HepG2 (cell line): Measurements from ENCODE around the gene BBS1. TPM values are rescaled to one million over a fixed set of nuclear protein-coding genes. Genes with fewer than 3 reads are reported as not detected.
A peak's percentile ranks its signal among the peaks of the same experiment; 100 is the strongest.

Source experiments
- ATF6 ChIP-seq: sonication (generic); formaldehyde crosslinking; conservative IDR thresholded peaks from 2 replicates; pipeline ENCODE4 v1.4.0; 2020; ENCODE audit warnings: missing genetic modification reagents
- GABPA ChIP-seq, 2 experiments: IDR thresholded peaks; 2 replicates each; pipeline ENCODE4 v1.6.1; 2011 to 2016; ENCODE audit warnings: low read depth in 2 of 2, low read length in 1 of 2, missing biosample characterization in 1 of 2, missing genetic modification characterization in 1 of 2
- MAZ ChIP-seq, 2 experiments: sonication (generic) in 1 of 2; formaldehyde crosslinking in 1 of 2; IDR thresholded peaks; 2 replicates each; pipeline versions ENCODE4 v1.5.0 to v1.6.1; 2012 to 2020; ENCODE audit warnings: low read depth in 2 of 2, mild to moderate bottlenecking in 2 of 2, borderline replicate concordance in 1 of 2, improper control_type of control experiment in 1 of 2, low read length in 1 of 2, missing genetic modification reagents in 1 of 2, moderate library complexity in 1 of 2
- NFRKB ChIP-seq: fragments of 450-650 bp; IDR thresholded peaks from 2 replicates; pipeline ENCODE4 v1.6.1; 2017
- RORA ChIP-seq: sonication (generic); formaldehyde crosslinking; IDR thresholded peaks from 2 replicates; pipeline ENCODE4 v1.5.0; 2020; ENCODE audit warnings: mild to moderate bottlenecking, missing genetic modification reagents, moderate library complexity
- SMAD1 ChIP-seq: sonication (generic); formaldehyde crosslinking; IDR thresholded peaks from 2 replicates; pipeline ENCODE4 v1.4.0; 2020; ENCODE audit warnings: missing genetic modification reagents, low read depth, mild to moderate bottlenecking, borderline replicate concordance
- ZBTB4 ChIP-seq: sonication (generic); formaldehyde crosslinking; IDR thresholded peaks from 2 replicates; pipeline ENCODE4 v1.4.0; 2020; ENCODE audit warnings: missing genetic modification reagents, mild to moderate bottlenecking, borderline replicate concordance
- ZNF101 ChIP-seq: sonication (generic); formaldehyde crosslinking; IDR thresholded peaks from 2 replicates; pipeline ENCODE4 v1.4.0; 2020; ENCODE audit warnings: mild to moderate bottlenecking, low read depth, missing genetic modification reagents, borderline replicate concordance
- ZNF160 ChIP-seq: sonication (generic); formaldehyde crosslinking; IDR thresholded peaks from 2 replicates; pipeline ENCODE4 v1.8.0; 2022; ENCODE audit warnings: mild to moderate bottlenecking, inconsistent platforms, missing genetic modification reagents
- ZNF503 ChIP-seq: sonication (generic); formaldehyde crosslinking; IDR thresholded peaks from 2 replicates; pipeline ENCODE4 v1.4.0; 2020; ENCODE audit warnings: missing genetic modification reagents
- ZNF552 ChIP-seq: sonication (generic); formaldehyde crosslinking; IDR thresholded peaks from 2 replicates; pipeline ENCODE4 v1.9.0; 2022; ENCODE audit warnings: missing genetic modification reagents, mild to moderate bottlenecking, borderline replicate concordance
- ZNF614 ChIP-seq: IDR thresholded peaks from 2 replicates; pipeline ENCODE4 v1.6.1; 2018; ENCODE audit warnings: missing biosample characterization, missing genetic modification reagents, inconsistent platforms, borderline replicate concordance
- ZNF713 ChIP-seq: sonication (generic); formaldehyde crosslinking; IDR thresholded peaks from 2 replicates; pipeline ENCODE4 v1.4.0; 2020; ENCODE audit warnings: mild to moderate bottlenecking, missing genetic modification reagents
- ZNF766 ChIP-seq: sonication (generic); formaldehyde crosslinking; IDR thresholded peaks from 2 replicates; pipeline ENCODE4 v1.5.0; 2020; ENCODE audit warnings: missing genetic modification reagents, borderline replicate concordance
- polyA plus RNA-seq, 8 experiments: library from polyadenylated mRNA; depleted of rRNA in 3 of 8; stranded (reverse) in 7 of 8; unstranded in 1 of 8; fragments of >200 nt; fragmentation: Illumina TruSeq in 4 of 8; extraction: Trizol in 4 of 8; gene quantifications; 2 replicates each; pipeline versions ENCODE4 v1.2.1 to v1.2.3, GENCODE V29; 2011 to 2016; ENCODE audit warnings: low read depth in 4 of 8, missing spikeins in 1 of 8, mixed read lengths in 1 of 8; ENCODE audit not compliant: insufficient read depth in 1 of 8
- total RNA-seq, 5 experiments: library from RNA; depleted of rRNA; stranded (reverse); fragments of >200 nt; fragmentation: Illumina TruSeq; extraction: Trizol; gene quantifications; 2 replicates each; pipeline ENCODE4 v1.2.3, GENCODE V29; 2016; ENCODE audit warnings: low read depth in 1 of 5
- TF ChIP-seq, protein P1 (sequence below): sonication (generic); formaldehyde crosslinking; IDR thresholded peaks from 2 replicates; pipeline ENCODE4 v1.5.1; 2020; ENCODE audit warnings: mild to moderate bottlenecking, missing genetic modification reagents, moderate library complexity

BBS1 gene
- total and polyA plus RNA-seq, 2 of the 13 experiments (the other 11 are each of a cell fraction or from before 2014, with no cell fraction given): 11.7 to 14.1 TPM

DNA sequence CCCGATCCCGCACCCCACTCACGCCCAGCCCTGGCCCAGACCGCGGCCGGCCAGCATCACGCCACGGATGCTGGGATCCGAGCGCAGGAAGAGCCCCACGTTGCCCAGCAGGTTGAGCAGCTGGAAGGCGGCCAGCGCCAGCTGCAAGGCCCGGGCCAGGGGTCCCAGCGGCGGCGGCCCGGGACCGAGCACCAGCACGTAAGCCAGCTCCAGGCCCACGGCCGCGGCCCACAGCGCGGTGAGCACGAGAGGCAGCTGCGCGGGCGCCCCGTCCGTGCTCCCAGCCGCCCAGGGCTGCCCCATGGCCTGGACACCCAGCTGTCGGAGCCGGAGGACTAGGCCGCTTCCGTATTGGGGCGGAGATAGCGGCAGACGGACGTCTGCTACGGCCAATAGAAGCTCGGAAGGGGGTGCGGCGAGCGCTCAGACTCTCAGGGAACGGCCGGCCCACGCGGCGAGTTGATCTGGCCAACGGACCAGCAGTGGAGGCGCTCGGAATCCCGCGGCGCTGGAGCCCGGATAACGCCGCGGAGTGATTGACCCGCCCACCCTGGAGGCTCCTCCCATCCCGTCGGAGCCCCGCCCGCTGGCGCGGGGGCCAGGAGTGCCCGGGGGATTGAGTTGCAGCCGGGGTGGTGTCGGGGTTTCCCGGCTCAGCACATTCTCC is 35.4 kb downstream of the BBS1 start, which contains the start of gene ZDHHC24 (continued):
- TF ChIP-seq ZNF552 (CRISPR knock-in tag) (no peak), ZNF614 (CRISPR knock-in tag) (no peak), ZNF101 (CRISPR knock-in tag) (no peak), SMAD1 (CRISPR knock-in tag) (peak; percentile 64; the same call in 1 of the 2 replicates), ZBTB4 (CRISPR knock-in tag) (no peak), ATF6 (CRISPR knock-in tag) (no peak), MAZ (IDR thresholded peaks at IDR 0.05; ENCODE audit: borderline replicate concordance, low read depth, low read length) (peak; percentile 64; the same call in 1 of the 2 replicates), MAZ (CRISPR knock-in tag; IDR thresholded peaks at IDR 0.05; ENCODE audit: low read depth) (peak; percentile 42; the same call in 1 of the 2 replicates), ZNF713 (CRISPR knock-in tag) (no peak), ZNF766 (CRISPR knock-in tag) (peak; percentile 75; the same call in 1 of the 2 replicates), ZNF503 (peak; percentile 33; the same call in 1 of the 2 replicates), GABPA (IDR thresholded peaks at IDR 0.05; ENCODE audit: low read depth, low read length) (peak; percentile 41), GABPA (CRISPR knock-in tag; IDR thresholded peaks at IDR 0.05; ENCODE audit: low read depth) (peak; percentile 65), ZNF160 (CRISPR knock-in tag) (peak; percentile 62; the same call in 1 of the 2 replicates), RORA (CRISPR knock-in tag) (no peak), NFRKB (no peak)
- TF ChIP-seq, protein P1, sequence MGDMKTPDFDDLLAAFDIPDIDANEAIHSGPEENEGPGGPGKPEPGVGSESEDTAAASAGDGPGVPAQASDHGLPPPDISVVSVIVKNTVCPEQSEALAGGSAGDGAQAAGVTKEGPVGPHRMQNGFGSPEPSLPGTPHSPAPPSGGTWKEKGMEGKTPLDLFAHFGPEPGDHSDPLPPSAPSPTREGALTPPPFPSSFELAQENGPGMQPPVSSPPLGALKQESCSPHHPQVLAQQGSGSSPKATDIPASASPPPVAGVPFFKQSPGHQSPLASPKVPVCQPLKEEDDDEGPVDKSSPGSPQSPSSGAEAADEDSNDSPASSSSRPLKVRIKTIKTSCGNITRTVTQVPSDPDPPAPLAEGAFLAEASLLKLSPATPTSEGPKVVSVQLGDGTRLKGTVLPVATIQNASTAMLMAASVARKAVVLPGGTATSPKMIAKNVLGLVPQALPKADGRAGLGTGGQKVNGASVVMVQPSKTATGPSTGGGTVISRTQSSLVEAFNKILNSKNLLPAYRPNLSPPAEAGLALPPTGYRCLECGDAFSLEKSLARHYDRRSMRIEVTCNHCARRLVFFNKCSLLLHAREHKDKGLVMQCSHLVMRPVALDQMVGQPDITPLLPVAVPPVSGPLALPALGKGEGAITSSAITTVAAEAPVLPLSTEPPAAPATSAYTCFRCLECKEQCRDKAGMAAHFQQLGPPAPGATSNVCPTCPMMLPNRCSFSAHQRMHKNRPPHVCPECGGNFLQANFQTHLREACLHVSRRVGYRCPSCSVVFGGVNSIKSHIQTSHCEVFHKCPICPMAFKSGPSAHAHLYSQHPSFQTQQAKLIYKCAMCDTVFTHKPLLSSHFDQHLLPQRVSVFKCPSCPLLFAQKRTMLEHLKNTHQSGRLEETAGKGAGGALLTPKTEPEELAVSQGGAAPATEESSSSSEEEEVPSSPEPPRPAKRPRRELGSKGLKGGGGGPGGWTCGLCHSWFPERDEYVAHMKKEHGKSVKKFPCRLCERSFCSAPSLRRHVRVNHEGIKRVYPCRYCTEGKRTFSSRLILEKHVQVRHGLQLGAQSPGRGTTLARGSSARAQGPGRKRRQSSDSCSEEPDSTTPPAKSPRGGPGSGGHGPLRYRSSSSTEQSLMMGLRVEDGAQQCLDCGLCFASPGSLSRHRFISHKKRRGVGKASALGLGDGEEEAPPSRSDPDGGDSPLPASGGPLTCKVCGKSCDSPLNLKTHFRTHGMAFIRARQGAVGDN (CRISPR knock-in tag): peak; percentile 79
